Measurements from ENCODE around the gene MLLT11. TPM values are rescaled to one million over a fixed set of nuclear protein-coding genes. Genes with fewer than 3 reads are reported as not detected.

The MLLT11 gene
- total and polyA plus RNA-seq, 2 experiments from 2014 or later = 16.9 to 34.3 TPM

GRCh38 chr1:151104630-151105029, 44.4 kb downstream of the MLLT11 start:
- no peak for DNase-seq (ENCODE audit: low spot score)
- Histone ChIP-seq H3K36me3 (replicated peaks; ENCODE audit: insufficient read depth, low read depth) (no peaks in the 10 kb centered on the region), H3K27me3 (no peaks in the 10 kb centered on the region)

DNA sequence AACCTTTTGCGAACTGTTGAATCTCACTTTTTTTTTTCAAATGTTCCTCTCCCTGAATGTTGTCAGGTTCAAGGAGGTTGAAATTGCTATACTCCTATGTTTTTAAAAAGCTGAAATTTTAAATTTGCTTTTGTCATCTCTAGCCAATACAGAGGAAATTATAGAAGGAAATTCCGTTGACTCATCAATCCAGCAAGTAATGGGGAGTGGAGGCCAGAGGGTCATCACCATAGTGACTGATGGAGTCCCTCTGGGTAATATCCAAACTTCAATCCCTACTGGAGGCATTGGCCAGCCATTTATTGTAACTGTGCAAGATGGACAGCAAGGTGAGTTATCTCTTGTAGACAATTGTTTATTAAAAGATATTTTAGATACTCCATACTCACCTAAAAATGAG, 46.7 kb downstream of the MLLT11 start:
- DNase-seq (ENCODE audit: low spot score) = no peak
- no peak overlapping the region for H3K4me2 ChIP-seq
- H3K9me3 ChIP-seq (ENCODE audit: low read depth) = no peaks in the 10 kb centered on the region
- H3K27ac ChIP-seq = no peak overlapping the region
- no peak overlapping the region for H2AFZ ChIP-seq
- WGBS (ENCODE audit: low lambda C conversion rate, missing lambda C conversion rate) = 86% methylated on average over 2 of the region's 2 CpGs
- no peaks in the 10 kb centered on the region for H3K9me2 ChIP-seq (replicated peaks; ENCODE audit: insufficient read depth)
- no peaks in the 10 kb centered on the region for H3K36me3 ChIP-seq (replicated peaks; ENCODE audit: insufficient read depth, low read depth)
- no peaks in the 10 kb centered on the region for H3K27me3 ChIP-seq
- H3K4me3 ChIP-seq = no peak overlapping the region
- H4K20me1 ChIP-seq (ENCODE audit: insufficient read depth, poor library complexity, severe bottlenecking) = no peaks in the 10 kb centered on the region
- H3K79me2 ChIP-seq = no peaks in the 10 kb centered on the region
- H3K4me1 ChIP-seq (ENCODE audit: insufficient read depth) = no peaks in the 10 kb centered on the region
- no peak for TF ChIP-seq EZH2 (IDR thresholded peaks at IDR 0.05; ENCODE audit: borderline replicate concordance)
- TF ChIP-seq CTCF (IDR thresholded peaks at IDR 0.05; ENCODE audit: poor library complexity) = no peak
- TF ChIP-seq EZH2phosphoT487 (IDR thresholded peaks at IDR 0.05; ENCODE audit: low read depth, severe bottlenecking, unreplicated experiment) = no peak

More at GRCh38 chr1:151104630-151105029, 44.4 kb downstream of the MLLT11 start:
- no peaks in the 10 kb centered on the region for H4K20me1 ChIP-seq (ENCODE audit: insufficient read depth, poor library complexity, severe bottlenecking)
- no peaks in the 10 kb centered on the region for H3K79me2 ChIP-seq
- no peaks in the 10 kb centered on the region for H3K9me2 ChIP-seq (replicated peaks; ENCODE audit: insufficient read depth)
- no peak overlapping the region for H3K4me3 ChIP-seq
- H2AFZ ChIP-seq = no peak overlapping the region
- no peak overlapping the region for H3K4me2 ChIP-seq
- no peaks in the 10 kb centered on the region for H3K4me1 ChIP-seq (ENCODE audit: insufficient read depth)
- H3K9me3 ChIP-seq (ENCODE audit: low read depth) = no peaks in the 10 kb centered on the region
- no peak overlapping the region for H3K27ac ChIP-seq
- TF ChIP-seq CTCF (IDR thresholded peaks at IDR 0.05; ENCODE audit: poor library complexity) (no peak), EZH2phosphoT487 (IDR thresholded peaks at IDR 0.05; ENCODE audit: low read depth, severe bottlenecking, unreplicated experiment) (no peak), EZH2 (IDR thresholded peaks at IDR 0.05; ENCODE audit: borderline replicate concordance) (no peak)

DNA sequence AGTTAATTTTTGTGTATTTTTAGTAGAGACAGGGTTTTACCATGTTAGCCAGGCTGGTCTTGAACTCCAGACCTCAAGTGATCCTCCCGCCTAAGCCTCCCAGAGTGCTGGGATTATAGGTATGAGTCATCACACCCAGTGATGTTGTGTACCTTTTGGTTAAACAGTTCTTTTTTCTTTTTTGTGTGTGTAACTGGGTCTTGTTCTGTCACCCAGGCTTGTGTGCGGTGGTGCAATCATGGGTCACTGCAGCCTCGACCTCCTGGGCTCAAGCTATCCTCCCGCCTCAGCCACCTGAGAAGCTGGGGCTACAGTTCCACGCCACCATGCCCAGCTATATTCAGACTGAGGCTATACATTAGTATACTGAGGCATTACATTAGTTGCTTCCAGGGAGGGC, 48.1 kb downstream of the MLLT11 start:
- no peak overlapping the region for H3K4me2 ChIP-seq

More for the DNA sequence above, 48.1 kb downstream of the MLLT11 start:
- Histone ChIP-seq H3K4me3 (no peak overlapping the region), H4K20me1 (ENCODE audit: insufficient read depth, poor library complexity, severe bottlenecking) (no peaks in the 10 kb centered on the region), H3K9me3 (ENCODE audit: low read depth) (no peaks in the 10 kb centered on the region), H2AFZ (no peak overlapping the region), H3K36me3 (replicated peaks; ENCODE audit: insufficient read depth, low read depth) (no peaks in the 10 kb centered on the region), H3K27ac (no peak overlapping the region), H3K4me1 (ENCODE audit: insufficient read depth) (no peaks in the 10 kb centered on the region), H3K27me3 (no peaks in the 10 kb centered on the region), H3K9me2 (replicated peaks; ENCODE audit: insufficient read depth) (no peaks in the 10 kb centered on the region), H3K79me2 (no peaks in the 10 kb centered on the region)
- no peak for TF ChIP-seq EZH2 (IDR thresholded peaks at IDR 0.05; ENCODE audit: borderline replicate concordance)
- TF ChIP-seq EZH2phosphoT487 (IDR thresholded peaks at IDR 0.05; ENCODE audit: low read depth, severe bottlenecking, unreplicated experiment) = no peak
- no peak for TF ChIP-seq CTCF (IDR thresholded peaks at IDR 0.05; ENCODE audit: poor library complexity)
- DNase-seq (ENCODE audit: low spot score) = no peak
- WGBS (ENCODE audit: low lambda C conversion rate, missing lambda C conversion rate) = 91% methylated on average over 5 of the region's 5 CpGs
